Mucosa of gallbladder (tissue), 1 donor: ENCODE measurements around the gene GOLIM4. TPM values are rescaled to one million over a fixed set of nuclear protein-coding genes. Genes with fewer than 3 reads are reported as not detected.
A peak's percentile ranks its signal among the peaks of the same experiment; 100 is the strongest.

Source experiments
- DNase-seq: peaks from one replicate; pipeline ENCODE4 v3.0.0-alpha.2; 2020; ENCODE audit warnings: low spot score
- total RNA-seq: library from RNA; stranded (reverse); gene quantifications from one replicate; pipeline ENCODE4 v1.2.1, GENCODE V29; 2021
- donor health status: DM: no; HTN: no; CAD: no.

GOLIM4 gene
- total RNA-seq, 1 donor from 2014 or later = 76.6 TPM

GRCh38 chr3:167996514-167996913 lies 99.2 kb downstream of the GOLIM4 start:
- DNase-seq = no peak

GRCh38 chr3:167992381-167992780 lies 103.3 kb downstream of the GOLIM4 start:
- DNase-seq = no peak

- no peak for DNase-seq
Measured at GRCh38 chr3:167991213-167991612, 104.5 kb downstream of the GOLIM4 start.

GRCh38 chr3:167989999-167990398 lies 105.7 kb downstream of the GOLIM4 start:
- DNase-seq = no peak

- DNase-seq = no peak
Measured at GRCh38 chr3:167989066-167989465, 106.7 kb downstream of the GOLIM4 start.

- DNase-seq = no peak
Measured at GRCh38 chr3:167983583-167983982, 112.1 kb downstream of the GOLIM4 start.

- no peak for DNase-seq
Measured at GRCh38 chr3:167978486-167978885, 117.2 kb downstream of the GOLIM4 start.

GRCh38 chr3:167978071-167978470 lies 117.7 kb downstream of the GOLIM4 start:
- DNase-seq = peak; percentile 19

GRCh38 chr3:167976516-167977361 lies 119.0 kb downstream of the GOLIM4 start:
- DNase-seq = no peak

GRCh38 chr3:167973901-167974300 lies 121.8 kb downstream of the GOLIM4 start:
- no peak for DNase-seq

- no peak for DNase-seq
Measured at GRCh38 chr3:167973046-167973445, 122.7 kb downstream of the GOLIM4 start.

- DNase-seq = no peak
Measured at GRCh38 chr3:167972502-167972901, 123.2 kb downstream of the GOLIM4 start.

GRCh38 chr3:167969548-167969947 lies 126.2 kb downstream of the GOLIM4 start:
- DNase-seq = no peak

- DNase-seq = no peak
Measured at GRCh38 chr3:167967257-167968036, 128.3 kb downstream of the GOLIM4 start.
